Stimulated activated CD8-positive, alpha-beta memory T cell treated with anti-CD3 and anti-CD28 coated beads, Interleukin-4, amount 100 ng/mL, for 4 hours (primary cell): ENCODE data around the gene PLCXD1.
"Not testable (repeated sequence)": the region's sequence is repeated elsewhere in the genome, so short reads cannot be mapped to it uniquely, and the experiment has no call there.

Source experiments
- DNase-seq, 2 donors: peaks; one replicate each; pipeline ENCODE4 v3.0.0-alpha.2; 2020; ENCODE audit warnings: low read depth in 2 of 2, low spot score in 1 of 2

Gene PLCXD1

DNA sequence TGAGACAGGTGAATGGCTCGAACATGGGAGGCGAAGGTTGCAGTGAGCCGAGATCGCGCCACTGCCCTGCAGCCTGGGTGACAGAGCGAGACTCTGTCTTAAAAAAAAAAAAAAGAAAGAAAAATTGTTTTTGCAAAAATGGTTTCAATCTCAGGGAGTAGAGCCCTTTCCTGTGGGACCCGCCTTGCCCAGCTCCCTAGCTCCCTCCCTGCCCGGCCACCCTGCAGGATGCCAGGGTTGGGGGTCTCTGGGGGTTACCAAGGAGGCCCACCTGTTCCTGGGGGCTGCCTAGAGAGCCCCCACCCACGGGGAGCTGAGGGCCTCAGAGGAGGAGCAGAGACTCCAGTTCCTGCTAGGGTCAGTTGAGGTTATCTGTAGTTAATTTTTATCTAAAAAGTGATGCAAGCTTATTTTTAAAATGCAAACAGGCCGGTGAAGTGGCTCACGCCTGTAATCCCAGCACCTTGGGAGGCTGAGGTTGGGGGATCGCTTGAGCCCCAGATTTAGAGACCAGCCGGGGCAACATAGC, 18.7 kb upstream of the PLCXD1 start:
- DNase-seq = no peak

DNA sequence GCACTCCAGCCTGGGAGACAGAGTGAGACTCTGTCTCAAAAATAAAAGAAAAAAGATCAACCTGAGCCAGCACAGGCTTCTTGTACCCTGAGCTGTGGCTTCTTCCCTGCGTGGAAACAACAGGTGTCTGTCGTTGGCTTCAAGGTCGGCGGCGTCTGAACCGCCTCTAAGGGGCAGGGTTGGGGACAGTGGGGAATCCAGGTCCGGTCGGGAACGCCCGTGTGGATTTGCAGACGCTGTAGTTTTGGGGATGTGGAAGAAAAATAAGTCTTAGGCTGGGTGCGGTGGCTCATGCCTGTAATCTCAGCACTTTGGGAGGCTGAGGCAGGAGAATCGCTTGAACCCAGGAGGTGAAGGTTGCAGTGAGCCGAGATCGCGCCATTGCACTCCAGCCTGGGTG, 17.2 kb upstream of the PLCXD1 start:
- DNase-seq = not testable (repeated sequence)

DNA sequence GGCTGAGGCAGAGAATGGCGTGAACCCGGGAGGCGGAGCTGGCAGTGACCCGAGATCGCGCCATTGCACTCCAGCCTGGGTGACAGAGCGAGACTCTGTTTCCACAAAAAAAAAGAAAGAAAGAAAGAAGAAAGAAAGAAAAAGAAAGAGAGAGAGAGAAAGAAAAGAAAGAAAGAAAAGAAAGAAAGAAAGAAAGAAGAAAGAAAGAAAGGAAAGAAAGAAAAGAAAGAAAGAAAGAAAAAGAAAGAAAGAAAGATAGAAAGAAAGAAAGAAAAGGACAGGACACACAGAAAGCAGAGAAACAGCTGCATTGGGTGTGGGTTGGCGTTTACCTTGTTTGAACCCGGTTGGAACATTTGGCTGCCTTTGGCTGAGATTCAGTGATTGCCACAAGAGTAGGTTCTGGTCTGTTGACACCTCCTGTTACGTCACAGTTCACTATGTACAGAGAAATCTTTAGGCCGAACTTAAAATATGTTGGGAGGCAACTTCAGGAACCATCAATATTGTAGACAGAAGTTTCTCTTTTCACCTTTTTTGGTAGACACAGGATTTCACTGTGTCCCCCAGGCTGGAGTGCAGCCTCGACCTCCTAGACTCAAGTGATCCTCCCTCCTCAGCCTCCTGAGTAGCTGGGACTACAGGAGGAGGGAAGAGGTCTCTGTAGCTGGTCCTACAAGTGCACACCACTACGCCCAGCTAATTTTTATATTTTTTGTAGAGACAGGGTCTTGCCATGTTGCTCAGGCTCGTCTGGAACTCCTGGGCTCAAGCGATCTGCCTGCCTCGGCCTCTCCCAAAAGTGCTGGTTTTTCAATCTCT, 16.3 kb upstream of the PLCXD1 start:
- no peak for DNase-seq

DNA sequence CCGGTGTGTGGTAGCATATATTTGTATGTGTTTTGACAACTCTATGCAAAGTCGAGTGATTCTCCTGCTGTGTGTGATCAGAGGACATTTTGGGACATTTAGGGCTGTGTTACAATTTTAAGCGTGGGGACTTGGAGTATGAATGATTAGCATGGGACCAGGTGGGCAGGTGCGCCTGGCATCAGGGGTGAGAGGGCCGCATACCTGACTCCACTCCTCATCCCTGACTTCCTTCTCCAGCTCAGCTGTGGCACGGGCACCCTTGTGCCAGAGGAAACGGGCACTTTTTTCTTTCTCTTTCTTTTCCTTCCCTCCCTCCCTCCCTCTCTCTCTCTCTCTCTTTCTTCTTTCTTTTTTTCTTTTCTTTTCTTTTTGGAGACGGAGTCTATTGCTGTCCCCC, 15.7 kb upstream of the PLCXD1 start:
- no peak for DNase-seq

- DNase-seq = no peak
Measured at GRCh38 chrX:267771-268261, 13.4 kb upstream of the PLCXD1 start.

DNA sequence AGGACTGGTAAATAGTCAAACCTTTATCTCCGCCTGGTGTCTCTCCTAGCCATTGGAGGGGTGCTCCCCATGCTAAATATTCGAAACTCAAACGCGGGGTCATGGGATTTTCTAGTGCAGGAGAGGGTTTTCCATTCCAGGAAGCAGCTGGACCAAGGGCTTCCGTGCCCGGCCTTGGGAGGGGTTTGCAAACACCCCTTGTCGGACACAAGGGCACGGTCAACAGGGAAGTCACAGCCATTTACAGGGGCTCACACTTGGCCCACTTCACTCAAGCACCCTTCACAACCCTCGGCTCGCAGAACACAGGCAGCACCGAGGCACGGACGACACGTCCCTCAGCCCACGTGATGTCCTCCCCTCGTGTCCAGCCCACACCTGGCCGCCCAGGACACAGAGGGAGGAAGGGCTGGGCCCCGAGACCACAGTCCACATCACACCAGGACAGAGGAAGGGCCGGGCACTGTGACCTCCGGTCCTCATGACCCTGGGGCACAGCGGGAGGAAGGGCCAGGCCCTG, 10.3 kb upstream of the PLCXD1 start:
- DNase-seq = no peak

- no peak for DNase-seq
Measured at GRCh38 chrX:274904-275475, 6.2 kb upstream of the PLCXD1 start.

DNA sequence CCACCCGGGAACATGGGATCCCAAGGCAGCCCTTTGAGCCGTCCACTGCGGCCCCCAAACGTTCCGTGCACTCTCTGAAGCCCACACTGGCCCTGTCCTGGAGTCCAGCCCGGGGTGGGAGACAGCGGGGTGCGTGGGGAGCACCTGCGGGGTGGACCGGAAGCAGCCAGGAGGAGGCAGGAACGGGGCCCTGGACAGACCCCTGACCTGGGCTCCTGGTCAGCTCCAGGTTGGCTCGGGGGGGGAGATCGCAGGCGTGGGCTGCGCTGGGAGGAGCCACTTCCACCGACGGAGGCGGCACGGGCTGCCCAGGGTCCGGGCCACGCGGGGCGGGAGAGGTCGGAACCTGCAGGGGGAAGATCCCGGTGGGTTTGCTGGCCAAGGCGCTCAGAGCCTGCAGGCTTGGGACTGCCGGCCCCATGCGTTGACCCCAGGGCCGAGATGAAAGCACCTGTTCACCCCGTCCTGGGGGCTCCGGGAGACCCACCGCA, 5.7 kb upstream of the PLCXD1 start:
- no peak for DNase-seq

DNA sequence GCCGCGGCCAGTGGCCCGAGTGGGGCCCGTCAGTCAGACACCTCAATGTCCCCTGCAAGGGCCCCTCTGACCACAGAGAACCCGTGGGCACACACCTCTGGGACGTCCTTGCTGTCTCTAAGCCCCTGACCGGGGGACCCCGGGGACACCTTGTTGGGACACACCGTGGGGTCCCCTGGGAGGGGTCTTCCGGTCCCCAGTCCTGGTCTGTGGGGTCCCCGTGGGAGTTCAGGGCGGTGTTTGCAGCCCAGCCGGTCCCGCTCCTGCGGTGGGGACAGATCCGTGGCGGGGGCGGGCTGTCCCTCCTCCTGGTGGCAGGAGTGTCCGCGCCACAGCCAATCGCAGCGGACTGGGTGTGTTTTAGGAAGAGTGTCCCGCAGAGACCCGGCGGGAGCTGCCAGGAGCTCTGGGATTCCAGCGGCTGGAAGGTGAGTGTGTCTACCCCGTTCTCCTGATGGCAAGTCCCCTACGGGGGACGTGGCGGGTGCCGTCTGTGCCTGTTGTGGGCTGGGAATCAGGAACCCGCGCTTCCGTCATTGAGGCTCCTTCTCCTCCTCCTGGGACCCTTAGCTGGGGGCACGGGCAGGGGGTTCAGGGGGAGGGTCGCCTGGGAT, 5.1 kb upstream of the PLCXD1 start:
- DNase-seq = no peak

GRCh38 chrX:276581-277201, 4.5 kb upstream of the PLCXD1 start:
- no peak for DNase-seq

DNA sequence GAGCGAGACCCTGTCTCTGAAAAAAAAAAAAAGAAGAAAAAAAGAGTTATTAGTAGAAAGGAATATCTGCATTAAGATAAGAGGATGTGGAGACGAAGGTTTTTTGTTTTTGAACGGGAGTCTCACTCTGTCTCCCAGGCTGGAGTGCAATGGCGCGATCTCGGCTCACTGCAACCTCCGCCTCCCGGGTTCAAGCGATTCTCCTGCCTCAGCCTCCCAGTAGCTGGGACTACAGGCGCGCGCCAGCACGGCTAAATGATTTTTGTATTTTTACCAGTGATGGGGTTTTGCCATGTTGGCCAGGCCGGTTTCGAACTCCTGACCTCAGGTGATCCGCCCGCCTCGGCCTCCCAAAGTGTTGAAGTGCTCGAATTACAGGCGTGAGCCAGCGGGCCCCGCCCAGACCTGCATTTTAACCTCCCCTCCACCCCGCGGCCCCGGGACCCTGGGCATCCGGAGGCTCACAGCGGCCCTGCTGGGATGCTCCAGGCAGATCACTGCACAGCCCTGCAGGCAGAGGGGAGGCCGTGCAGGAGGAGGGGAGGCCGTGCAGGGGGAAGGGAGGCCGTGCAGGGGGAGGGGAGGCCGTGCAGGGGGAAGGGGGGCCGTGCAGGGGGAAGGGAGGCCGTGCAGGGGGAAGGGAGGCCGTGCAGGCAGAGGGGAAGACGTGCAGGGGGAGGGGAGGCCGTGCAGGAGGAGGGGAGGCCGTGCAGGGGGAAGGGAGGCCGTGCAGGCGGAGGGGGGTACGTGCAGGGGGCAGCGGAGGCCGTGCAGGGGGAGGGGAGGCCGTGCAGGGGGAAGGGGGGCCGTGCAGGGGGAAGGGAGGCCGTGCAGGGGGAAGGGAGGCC, 1.2 kb upstream of the PLCXD1 start:
- not testable (repeated sequence) for DNase-seq

GRCh38 chrX:280722-281121, 459 bp upstream of the PLCXD1 start:
- not testable (repeated sequence) for DNase-seq

GRCh38 chrX:282000-282681, 960 bp downstream of the PLCXD1 start:
- DNase-seq = not testable (repeated sequence)

GRCh38 chrX:283115-283845, 2.1 kb downstream of the PLCXD1 start:
- peak; percentile 84 to 85 for DNase-seq

DNA sequence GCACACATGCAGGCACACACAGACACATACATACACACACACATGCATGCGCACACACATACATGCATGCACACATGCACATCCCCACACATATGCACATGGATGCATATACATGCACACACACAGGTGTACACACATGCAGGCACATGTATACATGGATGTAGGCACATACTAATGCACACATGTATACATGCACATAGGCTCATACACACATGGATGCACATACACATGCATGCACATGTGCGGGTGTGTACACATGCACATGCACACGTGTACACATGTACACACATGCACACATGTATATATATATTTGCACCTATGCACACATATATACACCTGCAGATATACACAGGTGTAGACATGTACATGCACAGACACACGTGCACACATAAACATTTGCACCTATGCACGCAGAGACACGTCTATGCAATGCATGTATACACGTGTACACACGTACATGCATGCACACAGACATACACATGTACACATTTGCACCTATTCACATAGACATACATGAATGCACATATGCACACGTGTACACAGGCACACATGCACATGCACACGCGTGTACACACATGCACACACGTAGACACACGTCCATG, 4.0 kb downstream of the PLCXD1 start:
- DNase-seq = no peak

DNA sequence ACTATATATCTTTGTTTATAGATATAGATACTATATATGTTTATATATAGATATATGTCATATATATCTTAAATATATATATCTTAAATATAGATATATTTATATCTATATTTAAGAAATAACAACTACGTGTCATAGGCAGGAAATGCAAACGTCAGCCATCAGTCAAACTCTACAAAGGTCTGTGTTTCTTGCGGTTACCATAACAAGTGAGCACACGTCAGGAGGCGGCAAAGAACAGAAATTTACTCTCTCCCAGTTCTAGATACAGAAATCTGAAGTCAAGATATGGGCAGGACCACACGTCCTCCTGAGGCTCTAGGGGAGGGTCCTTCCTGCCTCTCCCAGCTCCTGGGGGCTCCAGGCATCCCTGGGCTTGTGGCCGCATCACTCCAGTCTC, 6.5 kb downstream of the PLCXD1 start:
- DNase-seq = no peak

DNA sequence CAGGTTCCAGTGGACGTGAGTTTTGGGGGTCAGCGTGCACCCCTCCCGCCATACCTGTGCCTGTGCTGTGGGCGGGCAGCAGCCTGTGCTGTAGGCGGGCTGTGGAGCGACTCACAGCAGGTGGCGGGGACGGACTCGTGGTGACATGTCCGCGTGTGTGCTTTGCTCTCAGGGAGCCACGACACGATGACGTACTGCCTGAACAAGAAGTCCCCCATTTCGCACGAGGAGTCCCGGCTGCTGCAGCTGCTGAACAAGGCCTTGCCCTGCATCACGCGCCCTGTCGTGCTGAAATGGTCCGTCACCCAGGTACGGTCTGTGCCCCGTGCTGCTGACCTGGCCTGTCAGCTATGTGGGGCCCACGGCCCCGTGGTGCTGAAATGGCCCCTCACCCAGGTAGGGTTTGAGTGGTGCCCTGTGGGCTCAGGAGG, 7.4 kb downstream of the PLCXD1 start:
- DNase-seq = no peak

DNA sequence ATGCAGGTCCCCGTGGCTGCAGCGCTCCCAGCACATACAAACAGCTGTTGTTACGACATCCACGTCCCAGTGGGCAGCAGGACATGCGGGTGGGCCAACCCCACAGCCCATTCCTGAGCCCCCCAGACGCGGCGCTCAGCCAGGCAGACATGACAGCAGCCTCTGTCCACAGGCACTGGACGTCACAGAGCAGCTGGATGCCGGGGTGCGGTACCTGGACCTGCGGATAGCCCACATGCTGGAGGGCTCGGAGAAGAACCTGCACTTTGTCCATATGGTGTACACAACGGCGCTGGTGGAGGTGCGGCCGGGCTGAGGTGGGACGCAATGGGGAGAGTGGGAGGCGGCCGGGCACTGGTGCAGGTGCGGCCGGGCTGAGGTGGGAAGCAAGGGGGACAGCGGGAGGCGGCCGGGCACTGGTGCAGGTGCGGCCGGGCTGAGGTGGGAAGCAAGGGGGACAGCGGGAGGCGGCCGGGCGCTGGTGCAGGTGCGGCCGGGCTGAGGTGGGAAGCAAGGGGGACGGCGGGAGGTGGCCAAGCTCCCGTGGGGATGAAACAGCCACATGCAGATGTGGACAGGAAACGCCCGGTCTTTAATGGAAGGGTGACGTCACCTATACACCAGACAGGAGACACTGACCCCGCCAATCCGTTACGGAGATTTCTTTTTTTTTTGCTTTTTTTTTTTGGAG, 9.4 kb downstream of the PLCXD1 start:
- DNase-seq = no peak
